K562 (cell line): ENCODE measurements around the gene CFAP97D1. TPM values are rescaled to one million over a fixed set of nuclear protein-coding genes. Genes with fewer than 3 reads are reported as not detected.

Source experiments
- ATAC-seq: fragments of 200-7000 bp; cut with Tn5 transposase; 3 replicates; pipeline ENCODE4 v1.9.1; 2020; ENCODE audit warnings: moderate library complexity
- BruUV-seq: library from RNA; stranded (reverse); fragments of 400-500 nt; replicated peaks from 2 replicates; lab custom pipeline; 2021; lab: Mats Ljungman, UMichigan
- CTCF ChIA-PET: fragments of 300-600 bp; formaldehyde crosslinking; extraction: SDS; loops from one replicate; lab custom pipeline; 2021; ENCODE audit warnings: low intra/inter-chr PET ratio; lab: Yijun Ruan, JAX
- POLR2A ChIA-PET: fragments of 300-600, 350-650 bp; sonication (Branson Sonifier 250); formaldehyde crosslinking; extraction: SDS; loops from one replicate; lab custom pipeline; 2021; ENCODE audit warnings: antibody characterized with exemption, inconsistent platforms; lab: Yijun Ruan, JAX
- DNase-seq, 4 experiments: peaks; one replicate each; pipeline versions ENCODE4 v3.0.0 to v3.0.0-alpha.2; 2011 to 2018; ENCODE audit warnings: low spot score in 3 of 4, mixed read lengths in 3 of 4; ENCODE audit errors: extremely low read depth in 1 of 4
- FAIRE-seq: peaks from 2 replicates; lab custom pipeline; 2011; peaks lifted over from hg19 to GRCh38; lab: Jason Lieb, UNC
- H2AFZ ChIP-seq: 2 replicates; pipeline ENCODE4 v1.6.0; 2011; ENCODE audit warnings: low read depth, low read length, control low read depth, inconsistent platforms
- H3K27ac ChIP-seq: fragments of 200-600 bp; 3 replicates; pipeline ENCODE4 v1.8.0; 2011; ENCODE audit warnings: low read depth, mild to moderate bottlenecking, control low read depth, inconsistent platforms, low read length, moderate library complexity, mixed read lengths; ENCODE audit errors: extremely low read depth
- H3K27me3 ChIP-seq, 2 experiments: fragments of 300-600 bp in 1 of 2; 2 replicates in 1 of 2; 3 replicates in 1 of 2; pipeline versions ENCODE4 v1.6.0 to v1.8.0; 2011; ENCODE audit warnings: inconsistent platforms in 2 of 2, low read length in 2 of 2, mild to moderate bottlenecking in 1 of 2, mixed read lengths in 1 of 2, moderate library complexity in 1 of 2; ENCODE audit not compliant: control insufficient read depth in 2 of 2, insufficient read depth in 2 of 2
- H3K36me3 ChIP-seq: fragments of 300-600 bp; 3 replicates; pipeline ENCODE4 v1.8.0; 2011; ENCODE audit warnings: mild to moderate bottlenecking, low read length, inconsistent platforms; ENCODE audit not compliant: control insufficient read depth, insufficient read depth
- H3K4me1 ChIP-seq, 2 experiments: fragments of 200-600 bp in 1 of 2; replicated peaks in 1 of 2; 2 replicates in 1 of 2; 3 replicates in 1 of 2; pipeline versions ENCODE4 v1.5.1 to v1.8.0; 2011; ENCODE audit warnings: inconsistent platforms in 2 of 2, low read length in 2 of 2, mild to moderate bottlenecking in 1 of 2, mixed read lengths in 1 of 2, moderate library complexity in 1 of 2; ENCODE audit not compliant: control insufficient read depth in 2 of 2, insufficient read depth in 2 of 2
- H3K4me2 ChIP-seq: 2 replicates; pipeline ENCODE4 v1.6.1; 2011; ENCODE audit warnings: low read length, control low read depth, inconsistent platforms, mixed read lengths; ENCODE audit not compliant: insufficient read depth
- H3K4me3 ChIP-seq: fragments of 200-600 bp; sonication (generic), shearing (Covaris generic); 2 replicates; pipeline ENCODE4 v1.5.1; 2016; ENCODE audit warnings: control low read depth, inconsistent platforms
- H3K79me2 ChIP-seq: fragments of 200-600 bp; 3 replicates; pipeline ENCODE4 v1.8.0; 2011; ENCODE audit warnings: low read length, inconsistent platforms; ENCODE audit not compliant: control insufficient read depth, insufficient read depth
- H3K9ac ChIP-seq, 2 experiments: 2 replicates each; pipeline versions ENCODE4 v1.6.0 to v1.6.1; 2011; ENCODE audit warnings: low read depth in 2 of 2, low read length in 2 of 2, control low read depth in 1 of 2, inconsistent platforms in 1 of 2, mild to moderate bottlenecking in 1 of 2, mixed read lengths in 1 of 2; ENCODE audit not compliant: insufficient read depth in 1 of 2
- H3K9me1 ChIP-seq: one replicate; pipeline ENCODE4 v1.6.0; 2011; ENCODE audit warnings: inconsistent platforms, mild to moderate bottlenecking, low read length, moderate library complexity; ENCODE audit not compliant: control insufficient read depth, insufficient read depth
- H3K9me3 ChIP-seq: replicated peaks from 2 replicates; pipeline ENCODE4 v1.5.1; 2011; ENCODE audit warnings: low read depth, low read length, inconsistent platforms; ENCODE audit not compliant: control insufficient read depth, insufficient read depth
- H4K20me1 ChIP-seq: replicated peaks from 2 replicates; pipeline ENCODE4 v1.6.1; 2011; ENCODE audit warnings: low read length, inconsistent platforms, mixed read lengths; ENCODE audit not compliant: control insufficient read depth, insufficient read depth
- FOXP4 ChIP-seq: sonication (generic); formaldehyde crosslinking; IDR thresholded peaks from 2 replicates; pipeline ENCODE4 v1.8.0; 2022; ENCODE audit warnings: mild to moderate bottlenecking, missing genetic modification reagents, borderline replicate concordance
- ZNF445 ChIP-seq: fragments of 250-450 bp; sonication (Bioruptor Pico); IDR thresholded peaks from 2 replicates; pipeline ENCODE4 v1.4.0; 2020; ENCODE audit warnings: low read depth, mild to moderate bottlenecking, moderate library complexity
- WGBS: fragments of 100-300 bp; shearing (Covaris generic); methylation state at CpG from one replicate; pipeline ENCODE4 v1.1.6; 2016; ENCODE audit warnings: low coverage, mixed read lengths; ENCODE audit not compliant: insufficient coverage; ENCODE audit errors: missing lambda C conversion rate; 5-methylcytosine and 5-hydroxymethylcytosine counted together
- in situ Hi-C: fragments of 300-500 bp; cut with MboI; formaldehyde crosslinking; loops from 4 replicates; pipeline ENCODE4 v1.15.0; 2018; ENCODE audit warnings: inconsistent platforms, mixed read lengths
- intact Hi-C: fragments of 100-400 bp; cut with micrococcal nuclease; formaldehyde crosslinking; loops from 2 replicates; pipeline ENCODE4 v1.14.2; 2022
- polyA plus RNA-seq, 8 experiments: library from polyadenylated mRNA; depleted of rRNA in 4 of 8; stranded (reverse) in 5 of 8; unstranded in 3 of 8; fragments of >200 nt; fragmentation: Nextera tagmentation in 2 of 8; fragmentation: Illumina TruSeq in 1 of 8; extraction: Ambion mirVana in 2 of 8; extraction: Trizol in 1 of 8; gene quantifications; 2 replicates each; pipeline versions ENCODE4 v1.2.1 to v1.2.3, GENCODE V29; 2011 to 2014; ENCODE audit warnings: inconsistent platforms in 1 of 8, missing spikeins in 1 of 8
- total RNA-seq, 7 experiments: library from RNA; depleted of rRNA in 6 of 7; stranded (reverse); fragments of >200 nt in 6 of 7; fragmentation: Illumina TruSeq in 2 of 7; extraction: Trizol in 2 of 7; gene quantifications; 2 replicates each; pipeline versions ENCODE4 v1.2.1 to v1.2.3, GENCODE V29; 2011 to 2021; ENCODE audit warnings: low replicate concordance in 1 of 7

The CFAP97D1 gene
- total and polyA plus RNA-seq, 9 of the 15 experiments (the other 6 are each of a cell fraction or from before 2014, with no cell fraction given) = not detected

- Histone ChIP-seq H3K4me1 (peaks cover 0 to 12% of the 10 kb centered on the region in 2 experiments; a peak in 2 of 5 replicates), H3K9ac (no peak overlapping the region), H3K4me3 (no peak overlapping the region), H3K27me3 (peaks cover 28 to 74% of the 10 kb centered on the region in 2 experiments; a peak in 4 of 5 replicates), H4K20me1 (peaks cover 3% of the 10 kb centered on the region; the same call in 1 of the 2 replicates), H3K9me1 (no peaks in the 10 kb centered on the region), H2AFZ (no peak overlapping the region), H3K4me2 (no peak overlapping the region), H3K36me3 (no peaks in the 10 kb centered on the region), H3K27ac (no peak overlapping the region), H3K79me2 (no peaks in the 10 kb centered on the region), H3K9me3 (no peaks in the 10 kb centered on the region)
- CTCF ChIA-PET = interaction anchor here (11.2 kb wide), 1 partner anchor 62 kb away, joined by 310 read pairs; no protein-coding TSS in a partner anchor
- ATAC-seq (no peak), DNase-seq (no peak), FAIRE-seq (no peak)
- intact Hi-C loops (no loop called here), in situ Hi-C loops (no loop called here)
- 2% methylated on average over 6 of the region's 6 CpGs for WGBS
- BruUV-seq = no TSS peak
- POLR2A ChIA-PET = interaction anchor here (0.6 kb wide), 1 partner anchor 790 kb away, joined by 3 read pairs; no protein-coding TSS in a partner anchor
- TF ChIP-seq ZNF445 (CRISPR knock-in tag) (no peak), FOXP4 (no peak)
Observed at GRCh38 chr17:43756201-43756600, 24.0 kb upstream of the CFAP97D1 start.
